GM19328 (cell line): Measurements from ENCODE around the gene SHROOM1.
"Not testable (repeated sequence)": the region's sequence is repeated elsewhere in the genome, so short reads cannot be mapped to it uniquely, and the experiment has no call there.

ENCODE experiments used
- ATAC-seq: cut with Tn5 transposase; IDR thresholded peaks from one replicate; pipeline ENCODE4 v1.9.1; 2021; ENCODE audit warnings: mild to moderate bottlenecking, moderate library complexity; ENCODE audit not compliant: unreplicated experiment

Gene SHROOM1, protein sequence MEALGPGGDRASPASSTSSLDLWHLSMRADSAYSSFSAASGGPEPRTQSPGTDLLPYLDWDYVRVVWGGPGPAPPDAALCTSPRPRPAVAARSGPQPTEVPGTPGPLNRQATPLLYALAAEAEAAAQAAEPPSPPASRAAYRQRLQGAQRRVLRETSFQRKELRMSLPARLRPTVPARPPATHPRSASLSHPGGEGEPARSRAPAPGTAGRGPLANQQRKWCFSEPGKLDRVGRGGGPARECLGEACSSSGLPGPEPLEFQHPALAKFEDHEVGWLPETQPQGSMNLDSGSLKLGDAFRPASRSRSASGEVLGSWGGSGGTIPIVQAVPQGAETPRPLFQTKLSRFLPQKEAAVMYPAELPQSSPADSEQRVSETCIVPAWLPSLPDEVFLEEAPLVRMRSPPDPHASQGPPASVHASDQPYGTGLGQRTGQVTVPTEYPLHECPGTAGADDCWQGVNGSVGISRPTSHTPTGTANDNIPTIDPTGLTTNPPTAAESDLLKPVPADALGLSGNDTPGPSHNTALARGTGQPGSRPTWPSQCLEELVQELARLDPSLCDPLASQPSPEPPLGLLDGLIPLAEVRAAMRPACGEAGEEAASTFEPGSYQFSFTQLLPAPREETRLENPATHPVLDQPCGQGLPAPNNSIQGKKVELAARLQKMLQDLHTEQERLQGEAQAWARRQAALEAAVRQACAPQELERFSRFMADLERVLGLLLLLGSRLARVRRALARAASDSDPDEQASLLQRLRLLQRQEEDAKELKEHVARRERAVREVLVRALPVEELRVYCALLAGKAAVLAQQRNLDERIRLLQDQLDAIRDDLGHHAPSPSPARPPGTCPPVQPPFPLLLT

DNA sequence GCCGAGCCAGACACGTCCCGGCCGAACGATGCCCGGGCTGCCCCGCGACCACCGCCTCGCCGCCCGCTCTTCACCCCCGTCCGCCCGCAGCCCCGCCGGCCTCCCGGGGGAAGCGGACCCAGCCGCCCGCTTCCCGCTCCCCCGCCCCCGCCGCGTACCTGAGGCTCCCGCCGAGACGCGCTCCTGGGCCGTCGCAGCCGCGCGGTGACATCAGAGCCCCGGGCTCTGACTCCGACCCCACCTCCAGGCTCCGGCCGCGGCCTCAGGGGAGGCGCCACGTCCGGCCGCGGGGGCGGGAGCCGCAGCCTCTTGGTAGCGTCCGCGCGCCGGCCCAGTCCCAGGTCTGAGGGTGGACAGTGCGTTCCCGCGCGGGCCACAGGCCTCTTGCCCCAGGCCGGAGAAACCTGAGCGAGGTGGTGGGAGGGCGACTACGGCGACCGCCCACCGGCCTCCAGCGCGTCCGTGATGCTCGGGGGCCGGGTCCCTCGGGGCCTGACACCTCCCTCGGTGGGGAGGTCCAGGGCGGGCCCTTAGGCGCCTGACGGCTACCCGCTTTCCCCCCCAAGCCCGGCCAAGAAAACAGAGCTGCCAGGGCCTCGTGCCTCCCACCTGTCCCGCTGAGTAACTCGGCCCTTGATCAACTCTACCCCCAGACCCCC, at the start of gene SHROOM1:
Gene SHROOM1, minus strand, starts transcription at position 212 of the 659 bp plus-strand sequence. CDS start 4,507 bp downstream, outside the sequence.
- ATAC-seq: peak; percentile 54

DNA sequence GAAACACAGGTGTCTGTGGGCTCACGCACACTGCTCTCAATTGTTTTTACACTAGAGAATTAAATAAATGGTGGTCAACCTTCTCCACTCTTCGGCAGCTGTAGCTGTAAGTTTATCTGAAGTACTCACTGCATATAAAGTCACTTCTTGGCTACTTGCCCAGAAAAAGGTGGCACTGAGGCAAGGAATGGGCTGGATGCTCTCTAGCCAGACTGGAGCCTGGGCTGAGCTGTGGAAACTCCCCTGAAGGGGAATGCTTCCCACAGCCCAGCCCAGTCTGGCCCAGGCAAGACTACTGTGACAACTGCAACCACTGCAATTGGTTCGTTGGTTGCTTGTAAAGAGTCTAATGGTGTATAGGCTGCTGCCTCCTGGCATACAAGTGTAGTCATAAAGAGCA, 47.5 kb upstream of the SHROOM1 start:
- no peak for ATAC-seq

DNA sequence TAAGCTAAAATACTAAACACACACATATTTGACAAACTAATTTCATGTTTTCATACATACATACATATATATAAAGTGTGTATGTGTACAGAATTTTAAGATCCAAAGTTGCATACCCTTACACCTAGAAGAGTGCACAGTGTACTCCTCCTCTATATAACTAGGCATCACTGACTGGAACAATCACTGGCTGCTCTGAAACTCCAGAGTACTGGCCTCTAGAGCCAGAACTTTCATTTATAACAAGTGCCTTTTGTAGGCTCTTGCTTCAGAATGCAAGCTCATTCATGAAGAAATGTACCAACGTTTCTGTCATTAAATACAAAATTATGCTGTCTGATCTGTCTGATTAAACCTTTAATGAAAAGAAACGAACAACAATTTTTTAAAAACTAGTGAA, 47.0 kb upstream of the SHROOM1 start:
- ATAC-seq: no peak

GRCh38 chr5:132876020-132876759, 45.7 kb upstream of the SHROOM1 start:
- no peak for ATAC-seq

- no peak for ATAC-seq
Observed at GRCh38 chr5:132873930-132874271, 43.5 kb upstream of the SHROOM1 start.

GRCh38 chr5:132873119-132873929, 42.9 kb upstream of the SHROOM1 start, which contains the start of gene LEAP2:
LEAP2 (plus strand) TSS chr5:132873668; CDS start chr5:132873695, 27 bp downstream.
- ATAC-seq: no peak

GRCh38 chr5:132872788-132873118, 42.3 kb upstream of the SHROOM1 start:
- ATAC-seq: no peak

- no peak for ATAC-seq
Observed at GRCh38 chr5:132871459-132872284, 41.2 kb upstream of the SHROOM1 start.

- no peak for ATAC-seq
Observed at GRCh38 chr5:132870801-132871200, 40.4 kb upstream of the SHROOM1 start.

GRCh38 chr5:132868754-132869153, 38.3 kb upstream of the SHROOM1 start:
- ATAC-seq: no peak

- peak; percentile 8 for ATAC-seq
Observed at GRCh38 chr5:132867046-132867451, 36.6 kb upstream of the SHROOM1 start.

DNA sequence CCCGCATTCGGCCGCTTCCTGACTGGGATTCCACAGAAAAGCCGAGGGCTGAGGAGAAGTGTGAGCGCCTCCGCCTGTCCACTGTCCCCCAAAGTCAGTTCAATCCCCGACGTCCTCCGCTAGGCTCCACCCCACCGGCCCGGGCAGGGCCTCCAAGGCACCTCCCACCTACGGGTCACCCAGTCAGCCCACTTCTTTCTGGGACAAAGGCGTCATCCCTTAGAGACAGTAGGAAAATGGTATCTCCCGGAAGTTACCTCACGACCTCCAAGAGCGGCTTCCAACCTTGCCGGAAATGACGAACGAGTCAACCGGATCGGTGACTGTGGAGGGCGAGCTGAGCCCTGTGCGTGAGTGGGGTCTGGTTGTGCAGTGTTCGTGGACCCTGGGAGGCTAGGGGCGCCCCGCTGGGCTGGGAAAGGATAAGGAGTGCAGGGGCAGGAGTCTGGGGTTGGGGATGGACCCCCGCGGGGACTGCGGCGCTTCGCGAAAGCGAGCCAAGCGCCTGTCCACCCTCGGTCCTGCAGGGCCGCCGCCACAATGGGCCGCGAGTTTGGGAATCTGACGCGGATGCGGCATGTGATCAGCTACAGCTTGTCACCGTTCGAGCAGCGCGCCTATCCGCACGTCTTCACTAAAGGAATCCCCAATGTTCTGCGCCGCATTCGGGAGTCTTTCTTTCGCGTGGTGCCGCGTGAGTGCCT, 36.0 kb upstream of the SHROOM1 start, which contains the start of the genes GDF9 and UQCRQ:
Gene GDF9, minus strand, starts transcription at position 128 of the 704 bp plus-strand sequence. CDS start 1,936 bp downstream, outside the sequence.
Gene UQCRQ, plus strand, starts transcription at position 301 of the 704 bp plus-strand sequence. Its CDS starts 240 bp downstream, at position 541.
- ATAC-seq: peak; percentile 98

- ATAC-seq: peak; percentile 11
Observed at GRCh38 chr5:132865668-132866341, 35.4 kb upstream of the SHROOM1 start.

- no peak for ATAC-seq
Observed at GRCh38 chr5:132860742-132861141, 30.3 kb upstream of the SHROOM1 start.

DNA sequence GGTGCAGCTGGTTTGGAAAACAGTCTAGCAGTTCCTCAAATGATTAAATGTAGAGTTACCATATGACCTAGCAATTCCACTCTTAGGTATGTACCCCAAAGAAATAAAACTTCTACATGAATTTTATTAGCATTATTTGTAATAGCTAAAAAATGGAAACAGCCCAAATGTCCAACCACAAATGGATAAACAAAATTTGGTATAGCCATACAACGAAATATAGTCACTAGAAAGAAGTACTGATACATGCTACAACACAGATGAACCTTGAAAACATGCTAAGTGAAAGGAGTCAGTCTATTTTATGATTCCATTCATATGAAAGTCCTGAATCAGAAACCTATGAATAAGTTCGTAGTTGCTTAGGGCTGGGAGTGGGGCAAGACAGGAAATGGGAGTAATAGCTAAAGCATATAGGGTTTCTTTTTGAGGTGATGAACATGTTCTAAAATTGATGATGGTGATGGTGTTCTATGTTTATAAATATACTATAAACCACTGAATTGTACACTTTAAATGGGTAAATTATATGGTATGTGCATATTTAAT, 29.5 kb upstream of the SHROOM1 start:
- no peak for ATAC-seq

DNA sequence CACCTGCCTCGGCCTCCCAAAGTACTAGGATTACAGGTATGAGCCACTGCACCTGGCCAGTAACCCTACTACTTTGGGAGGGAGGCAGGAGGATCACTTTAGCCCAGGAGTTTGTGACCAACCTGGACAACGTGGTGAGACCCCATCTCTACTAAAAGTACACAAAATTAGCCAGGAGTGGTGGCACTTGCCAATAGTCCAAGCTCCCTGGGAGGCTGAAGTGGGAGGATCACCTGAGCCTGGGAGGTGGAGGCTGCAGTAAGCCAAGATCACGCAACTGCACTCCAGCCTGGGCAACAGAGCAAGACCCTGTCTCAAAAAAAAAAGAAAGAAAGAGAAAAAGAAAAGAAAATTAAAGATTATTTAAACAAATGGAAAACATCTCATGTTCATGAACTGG, 25.6 kb upstream of the SHROOM1 start:
- no peak for ATAC-seq

- ATAC-seq: not testable (repeated sequence)
Observed at GRCh38 chr5:132854992-132855391, 24.5 kb upstream of the SHROOM1 start.
